ENCODE results near the gene TRPV5. TPM values are rescaled to one million over a fixed set of nuclear protein-coding genes. Genes with fewer than 3 reads are reported as not detected.

TRPV5 gene
- total RNA-seq, 4 donors from 2014 or later = not detected

DNA sequence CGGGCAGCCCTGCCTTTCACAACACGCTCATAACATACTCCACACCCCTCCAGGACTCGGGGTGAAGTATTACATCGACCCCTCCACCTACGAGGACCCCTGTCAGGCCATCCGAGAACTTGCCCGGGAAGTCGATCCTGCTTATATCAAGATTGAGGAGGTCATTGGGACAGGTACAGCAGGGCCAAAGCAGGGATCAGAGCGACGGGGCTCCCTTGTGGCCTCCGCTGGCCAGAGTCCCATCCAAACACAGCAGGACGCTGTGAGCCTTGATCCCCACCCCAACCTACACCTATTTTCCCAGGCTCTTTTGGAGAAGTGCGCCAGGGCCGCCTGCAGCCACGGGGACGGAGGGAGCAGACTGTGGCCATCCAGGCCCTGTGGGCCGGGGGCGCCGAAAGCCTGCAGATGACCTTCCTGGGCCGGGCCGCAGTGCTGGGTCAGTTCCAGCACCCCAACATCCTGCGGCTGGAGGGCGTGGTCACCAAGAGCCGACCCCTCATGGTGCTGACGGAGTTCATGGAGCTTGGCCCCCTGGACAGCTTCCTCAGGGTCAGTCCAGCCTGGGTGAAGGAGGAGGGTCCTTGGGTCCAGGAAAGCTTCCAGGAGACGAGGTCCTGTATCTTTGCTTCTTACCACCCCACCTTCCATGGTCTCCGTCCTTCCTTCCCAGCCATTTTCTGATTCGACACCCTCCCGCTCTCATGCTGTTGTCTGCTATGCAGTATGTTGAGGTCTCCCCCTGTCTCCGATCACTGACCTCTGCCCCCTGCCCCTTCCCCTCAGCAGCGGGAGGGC lies 65.2 kb downstream of the TRPV5 start:
- Histone ChIP-seq H3K36me3 (no peaks in the 10 kb centered on the region), H3K4me3 (no peak overlapping the region), H3K9me3 (no peaks in the 10 kb centered on the region), H3K4me1 (no peaks in the 10 kb centered on the region), H3K27me3 (no peaks in the 10 kb centered on the region), H3K27ac (no peak overlapping the region)
- in situ Hi-C loops (cut with MboI; ENCODE audit: low sequenced_read_pairs in 4 of 4) (loop anchor here in 3 of 4 donors (25.0 kb wide), 1 partner anchor 344 kb away; the partner anchor contains the start of gene TAS2R40 (in 3 of the 3)), intact Hi-C loops (cut with DNase I; ENCODE audit: low total_unique reads) (no loop called here)
- DNase-seq (no peak), ATAC-seq (no peak)
- TF ChIP-seq, protein P1, sequence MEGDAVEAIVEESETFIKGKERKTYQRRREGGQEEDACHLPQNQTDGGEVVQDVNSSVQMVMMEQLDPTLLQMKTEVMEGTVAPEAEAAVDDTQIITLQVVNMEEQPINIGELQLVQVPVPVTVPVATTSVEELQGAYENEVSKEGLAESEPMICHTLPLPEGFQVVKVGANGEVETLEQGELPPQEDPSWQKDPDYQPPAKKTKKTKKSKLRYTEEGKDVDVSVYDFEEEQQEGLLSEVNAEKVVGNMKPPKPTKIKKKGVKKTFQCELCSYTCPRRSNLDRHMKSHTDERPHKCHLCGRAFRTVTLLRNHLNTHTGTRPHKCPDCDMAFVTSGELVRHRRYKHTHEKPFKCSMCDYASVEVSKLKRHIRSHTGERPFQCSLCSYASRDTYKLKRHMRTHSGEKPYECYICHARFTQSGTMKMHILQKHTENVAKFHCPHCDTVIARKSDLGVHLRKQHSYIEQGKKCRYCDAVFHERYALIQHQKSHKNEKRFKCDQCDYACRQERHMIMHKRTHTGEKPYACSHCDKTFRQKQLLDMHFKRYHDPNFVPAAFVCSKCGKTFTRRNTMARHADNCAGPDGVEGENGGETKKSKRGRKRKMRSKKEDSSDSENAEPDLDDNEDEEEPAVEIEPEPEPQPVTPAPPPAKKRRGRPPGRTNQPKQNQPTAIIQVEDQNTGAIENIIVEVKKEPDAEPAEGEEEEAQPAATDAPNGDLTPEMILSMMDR (IDR thresholded peaks at IDR 0.05 in 4 of 5, conservative IDR thresholded peaks at IDR 0.05 in 1 of 5) = no peak
- TF ChIP-seq POLR2A (IDR thresholded peaks at IDR 0.05) = no peak

DNA sequence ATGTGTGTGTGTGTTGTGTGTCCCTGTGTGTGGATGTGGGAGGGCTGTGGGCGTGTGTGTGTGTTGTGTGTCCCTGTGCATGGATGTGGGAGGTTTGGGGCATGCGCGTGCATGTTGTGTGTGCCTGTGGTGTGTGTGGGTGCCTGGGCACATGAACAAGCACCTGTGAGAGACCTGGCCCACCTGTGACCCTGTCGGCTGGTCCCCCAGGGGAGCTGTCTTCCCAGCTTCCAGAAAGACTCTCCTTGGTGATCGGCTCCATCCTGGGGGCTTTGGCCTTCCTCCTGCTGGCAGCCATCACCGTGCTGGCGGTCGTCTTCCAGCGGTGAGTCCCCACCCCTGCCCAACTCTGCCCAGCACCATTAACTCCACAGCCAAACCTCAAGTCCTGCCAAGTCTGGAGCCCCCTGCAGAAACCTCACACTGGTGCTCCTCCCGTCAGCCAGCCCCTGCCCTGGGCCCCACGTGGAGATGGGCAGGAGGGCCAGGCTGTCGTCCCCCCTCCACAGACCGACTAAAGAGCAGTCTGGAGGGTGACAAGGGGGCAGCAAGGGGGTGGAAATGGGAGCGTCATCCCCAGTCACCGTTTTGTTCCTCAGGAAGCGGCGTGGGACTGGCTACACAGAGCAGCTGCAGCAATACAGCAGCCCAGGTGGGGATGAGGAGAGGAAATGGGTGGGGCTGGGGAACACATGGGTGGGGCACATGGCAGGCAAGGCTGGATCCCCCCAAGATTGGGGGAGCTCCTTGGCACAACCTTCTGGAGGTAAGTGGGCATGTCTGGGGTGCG lies 66.0 kb downstream of the TRPV5 start:
- no peak for DNase-seq
- no peak for ATAC-seq
- Histone ChIP-seq H3K36me3 (no peaks in the 10 kb centered on the region), H3K4me3 (no peak overlapping the region), H3K4me1 (no peaks in the 10 kb centered on the region), H3K27me3 (no peaks in the 10 kb centered on the region), H3K27ac (no peak overlapping the region), H3K9me3 (no peaks in the 10 kb centered on the region)
- TF ChIP-seq, protein P1 (IDR thresholded peaks at IDR 0.05 in 4 of 5, conservative IDR thresholded peaks at IDR 0.05 in 1 of 5) = no peak
- TF ChIP-seq POLR2A (IDR thresholded peaks at IDR 0.05) = no peak
- intact Hi-C loops (cut with DNase I; ENCODE audit: low total_unique reads) (no loop called here), in situ Hi-C loops (cut with MboI; ENCODE audit: low sequenced_read_pairs in 4 of 4) (loop anchor here in 3 of 4 donors (25.0 kb wide), 1 partner anchor 345 kb away; the partner anchor contains the start of gene TAS2R40 (in 3 of the 3))

DNA sequence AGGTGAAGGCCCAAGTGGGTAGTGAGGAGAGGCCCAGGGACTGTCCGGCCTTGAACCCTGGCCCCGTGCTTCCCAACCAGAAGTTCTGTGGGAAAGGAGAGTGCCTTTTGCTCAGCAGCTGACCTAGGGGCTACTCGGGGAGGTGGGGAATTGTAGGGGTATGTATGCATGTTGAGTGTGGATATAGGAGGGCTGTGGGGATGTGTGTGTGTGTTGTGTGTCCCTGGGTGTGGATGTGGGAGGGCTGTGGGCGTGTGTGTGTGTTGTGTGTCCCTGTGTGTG lies 66.5 kb downstream of the TRPV5 start:
- ATAC-seq = no peak
- H3K9me3 ChIP-seq = no peaks in the 10 kb centered on the region
- no peaks in the 10 kb centered on the region for H3K27me3 ChIP-seq
- in situ Hi-C loops (cut with MboI; ENCODE audit: low sequenced_read_pairs in 4 of 4) = loop anchor here in 3 of 4 donors (25.0 kb wide), 1 partner anchor 345 kb away; the partner anchor contains the start of gene TAS2R40 (in 3 of the 3)
- no peak overlapping the region for H3K4me3 ChIP-seq
- no peaks in the 10 kb centered on the region for H3K36me3 ChIP-seq
- intact Hi-C loops (cut with DNase I; ENCODE audit: low total_unique reads) = no loop called here
- no peak overlapping the region for H3K27ac ChIP-seq
- TF ChIP-seq, protein P1 (IDR thresholded peaks at IDR 0.05 in 4 of 5, conservative IDR thresholded peaks at IDR 0.05 in 1 of 5) = no peak
- TF ChIP-seq POLR2A (IDR thresholded peaks at IDR 0.05) = no peak
- no peak for DNase-seq
- H3K4me1 ChIP-seq = no peaks in the 10 kb centered on the region

DNA sequence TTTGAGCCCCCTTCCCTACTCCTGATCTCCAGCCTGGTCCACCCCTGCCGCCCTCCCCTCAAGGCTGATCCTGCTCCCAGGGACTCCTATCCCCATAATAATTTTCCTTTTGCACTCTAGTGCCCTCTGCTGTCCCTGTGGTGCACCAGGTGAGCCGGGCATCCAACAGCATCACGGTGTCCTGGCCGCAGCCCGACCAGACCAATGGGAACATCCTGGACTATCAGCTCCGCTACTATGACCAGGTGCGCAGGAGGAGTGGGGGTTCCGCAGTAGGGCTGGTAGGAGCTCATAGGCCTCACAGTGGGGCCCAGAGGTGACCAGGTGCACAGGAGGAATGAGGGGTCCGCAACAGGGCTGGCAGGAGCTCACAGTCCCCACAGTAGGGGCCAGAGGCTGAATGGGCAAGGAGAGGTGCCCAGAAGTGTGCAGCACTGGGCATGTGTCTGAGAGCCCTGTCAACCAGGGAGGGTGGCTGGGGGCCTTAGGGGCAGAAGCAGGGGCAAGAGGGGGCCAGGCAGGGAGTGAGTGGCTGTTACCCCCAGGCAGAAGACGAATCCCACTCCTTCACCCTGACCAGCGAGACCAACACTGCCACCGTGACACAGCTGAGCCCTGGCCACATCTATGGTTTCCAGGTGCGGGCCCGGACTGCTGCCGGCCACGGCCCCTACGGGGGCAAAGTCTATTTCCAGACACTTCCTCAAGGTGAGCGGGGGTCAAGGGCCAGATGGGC lies 67.0 kb downstream of the TRPV5 start:
- H3K27ac ChIP-seq = no peak overlapping the region
- H3K4me3 ChIP-seq = no peak overlapping the region
- ATAC-seq (peak in 1 of 2 donors; percentile 54), DNase-seq (no peak)
- no peaks in the 10 kb centered on the region for H3K9me3 ChIP-seq
- no peaks in the 10 kb centered on the region for H3K4me1 ChIP-seq
- TF ChIP-seq, protein P1 (IDR thresholded peaks at IDR 0.05 in 4 of 5, conservative IDR thresholded peaks at IDR 0.05 in 1 of 5) = peak in 3 of 5 experiments; percentile 22 to 49 (median 44)
- no peak for TF ChIP-seq POLR2A (IDR thresholded peaks at IDR 0.05)
- H3K27me3 ChIP-seq = no peaks in the 10 kb centered on the region
- no peaks in the 10 kb centered on the region for H3K36me3 ChIP-seq
- intact Hi-C loops (cut with DNase I; ENCODE audit: low total_unique reads) = loop anchor here (1.0 kb wide), 1 partner anchor 12 kb away; no protein-coding TSS in a partner anchor
- in situ Hi-C loops (cut with MboI; ENCODE audit: low sequenced_read_pairs in 4 of 4) = loop anchor here in 3 of 4 donors (25.0 kb wide), 1 partner anchor 346 kb away; the partner anchor contains the start of gene TAS2R40 (in 3 of the 3)

All from gastrocnemius medialis (tissue), 4 donors.